ENCODE data around the gene EXOC4.

EXOC4 gene

GRCh38 chr7:133829336-133829897, 576.5 kb downstream of the EXOC4 start:
- DNase-seq (ENCODE audit: low read depth) = no peak

DNA sequence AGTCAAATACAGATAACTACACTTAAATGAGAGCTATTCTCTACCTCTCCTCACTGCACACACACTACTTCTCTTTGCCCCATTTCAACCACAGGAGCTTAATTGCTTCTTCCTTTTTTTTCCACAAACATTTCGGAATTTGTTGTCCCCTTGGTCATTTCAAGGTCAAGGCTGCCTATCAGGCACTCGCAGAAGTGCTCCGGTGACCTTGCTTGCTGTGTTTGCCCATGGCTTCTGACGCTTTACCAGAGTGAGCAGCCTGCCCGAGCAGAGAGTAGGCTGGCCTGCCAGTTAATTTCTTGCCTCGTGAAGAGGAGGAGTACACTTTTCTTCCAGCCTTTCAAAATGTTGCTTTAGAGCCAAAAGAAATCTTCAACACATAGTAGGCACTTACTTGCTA, 577.2 kb downstream of the EXOC4 start:
- DNase-seq (ENCODE audit: low read depth) = no peak

DNA sequence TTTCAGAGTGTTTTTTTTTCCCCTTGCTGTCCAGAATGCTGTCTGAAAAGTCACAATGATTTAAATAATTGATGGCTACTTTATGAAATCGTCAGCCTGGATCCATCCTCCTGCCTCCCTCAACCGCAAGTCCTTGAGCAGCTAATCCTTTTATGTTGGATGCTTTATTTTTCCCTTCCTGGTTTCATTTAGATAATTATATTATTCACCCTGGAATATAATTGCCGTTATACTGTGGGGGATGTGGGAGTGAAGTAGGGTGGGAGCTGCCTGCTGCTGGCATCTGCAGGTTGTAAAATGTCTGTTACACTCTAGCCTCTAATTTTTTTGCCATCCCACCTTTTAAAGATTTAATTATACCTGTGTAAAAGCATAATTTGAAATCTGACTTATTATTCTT, 583.8 kb downstream of the EXOC4 start:
- no peak for DNase-seq (ENCODE audit: low read depth)

GRCh38 chr7:133837224-133837623, 584.3 kb downstream of the EXOC4 start:
- no peak for DNase-seq (ENCODE audit: low read depth)

GRCh38 chr7:133839121-133839520, 586.2 kb downstream of the EXOC4 start:
- DNase-seq (ENCODE audit: low read depth) = no peak

- DNase-seq (ENCODE audit: low read depth) = no peak
Observed at GRCh38 chr7:133843341-133843740, 590.5 kb downstream of the EXOC4 start.

GRCh38 chr7:133845005-133845404, 592.1 kb downstream of the EXOC4 start:
- no peak for DNase-seq (ENCODE audit: low read depth)

DNA sequence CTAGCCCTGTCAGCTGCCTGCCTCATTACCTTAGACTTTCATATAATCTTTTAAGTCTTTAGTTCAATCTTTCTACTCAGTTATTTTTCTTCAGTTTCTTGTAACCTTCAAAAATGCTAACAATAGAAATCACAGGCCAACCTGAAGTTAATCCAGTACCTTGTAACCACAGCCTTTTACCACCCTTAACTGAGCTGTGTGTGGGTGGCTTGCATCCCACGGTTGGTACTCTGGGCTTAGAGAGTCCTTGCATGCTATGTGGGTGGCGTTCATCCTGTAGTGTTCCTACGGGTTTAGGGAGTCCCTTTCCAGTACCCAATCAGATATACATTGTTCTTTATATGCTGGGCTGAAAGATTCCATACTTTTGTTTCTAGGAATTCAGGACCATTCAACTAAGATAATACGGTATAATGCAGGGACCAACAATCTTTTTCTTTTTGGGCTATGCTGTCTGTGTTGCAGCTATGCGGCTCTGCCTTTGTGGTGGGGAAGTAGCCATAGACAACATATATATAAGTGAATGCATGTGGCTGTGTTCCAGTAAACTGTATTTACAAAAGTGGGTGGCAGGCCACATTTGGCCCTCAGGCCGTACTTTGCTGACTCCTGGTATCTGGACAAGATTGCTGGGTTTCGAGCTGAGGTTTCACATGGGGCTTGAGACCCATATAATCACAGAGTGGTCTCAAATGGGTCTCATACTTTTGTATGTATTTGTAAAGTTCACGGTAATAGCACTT, 593.5 kb downstream of the EXOC4 start:
- DNase-seq (ENCODE audit: low read depth) = no peak

GRCh38 chr7:133850497-133851280, 597.8 kb downstream of the EXOC4 start:
- DNase-seq (ENCODE audit: low read depth) = no peak

- DNase-seq (ENCODE audit: low read depth) = no peak
Observed at GRCh38 chr7:133851411-133851810, 598.5 kb downstream of the EXOC4 start.

DNA sequence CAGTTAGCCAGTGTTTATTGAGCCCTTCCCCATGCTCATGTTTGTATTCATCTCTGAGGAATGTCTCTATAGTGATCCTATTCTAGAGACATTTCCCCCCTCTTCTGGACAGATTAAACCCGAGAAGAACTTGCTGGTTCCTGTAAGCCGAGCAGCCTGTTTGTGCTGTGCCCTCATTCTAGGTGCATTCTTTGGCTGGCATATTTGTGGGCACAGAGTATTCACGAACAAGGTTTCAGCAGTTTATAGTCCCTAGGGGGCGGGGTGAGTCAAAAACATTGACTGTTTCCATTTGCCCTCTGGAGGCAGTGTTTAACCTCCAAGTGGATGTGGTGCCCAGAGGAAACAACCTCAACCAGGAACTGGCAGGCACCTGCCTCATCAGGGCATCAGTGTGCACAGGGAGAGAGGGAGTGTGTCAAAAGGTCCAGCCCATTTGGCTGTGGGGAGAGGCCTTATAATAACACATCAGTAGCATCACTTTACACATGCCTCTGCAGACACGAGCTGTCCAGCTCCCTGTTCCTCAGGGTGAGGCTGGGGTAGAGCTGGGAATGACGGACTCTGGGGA, 600.9 kb downstream of the EXOC4 start:
- no peak for DNase-seq (ENCODE audit: low read depth)

DNA sequence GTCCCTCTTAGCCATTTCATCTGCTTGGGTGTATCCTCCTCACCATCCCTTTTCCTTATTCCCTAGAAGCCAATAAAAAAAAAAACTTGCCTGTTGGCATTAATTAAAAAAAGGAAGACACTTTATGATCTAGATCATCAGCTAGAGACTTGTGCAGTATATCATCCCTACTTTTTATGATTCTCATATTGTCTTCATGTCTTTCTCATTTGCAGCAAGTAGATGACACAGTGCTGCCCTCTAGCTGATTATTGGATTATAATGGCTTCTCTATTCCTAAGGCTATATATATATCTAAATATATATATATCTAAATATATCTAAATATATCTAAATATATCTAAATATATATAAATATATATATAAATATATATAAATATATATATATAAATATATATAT, 601.9 kb downstream of the EXOC4 start:
- no peak for DNase-seq (ENCODE audit: low read depth)

DNA sequence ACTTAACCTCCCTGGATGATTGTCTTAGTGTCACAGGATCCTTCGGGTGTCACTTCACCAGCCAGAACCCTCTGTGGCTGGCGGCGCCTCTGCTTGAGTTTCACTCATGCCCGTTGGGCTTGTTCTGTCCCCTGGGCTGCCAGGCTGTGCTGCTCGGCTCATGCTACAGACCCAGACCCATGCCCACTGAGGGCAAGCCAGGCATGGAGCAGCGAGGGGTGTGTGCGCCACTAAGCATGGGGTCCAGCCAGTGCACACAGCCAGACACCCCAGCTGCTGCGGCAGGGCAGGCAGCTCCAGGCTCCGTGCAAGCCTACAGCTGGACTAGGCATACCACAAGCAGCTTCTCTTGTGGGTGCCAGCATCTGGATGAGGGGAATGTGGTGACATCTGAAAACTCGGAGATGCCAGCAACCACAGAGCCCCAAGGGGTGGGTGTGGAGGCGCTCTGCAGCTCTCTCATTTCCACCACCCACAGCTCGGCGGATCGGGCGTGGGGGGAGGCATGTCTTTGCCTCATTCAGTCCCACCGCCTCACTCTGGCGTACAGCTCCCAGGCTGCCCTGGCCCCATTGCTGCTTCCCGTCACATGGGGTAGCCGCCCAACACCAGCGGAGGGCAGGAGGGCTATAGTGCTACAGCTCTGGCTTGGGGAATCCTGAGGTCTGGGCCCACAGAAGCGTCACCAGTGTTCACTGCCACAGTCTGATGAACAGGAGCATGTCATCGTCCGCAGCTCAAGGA, 604.7 kb downstream of the EXOC4 start:
- DNase-seq (ENCODE audit: low read depth) = no peak

GRCh38 chr7:133858311-133858710, 605.4 kb downstream of the EXOC4 start:
- no peak for DNase-seq (ENCODE audit: low read depth)

DNA sequence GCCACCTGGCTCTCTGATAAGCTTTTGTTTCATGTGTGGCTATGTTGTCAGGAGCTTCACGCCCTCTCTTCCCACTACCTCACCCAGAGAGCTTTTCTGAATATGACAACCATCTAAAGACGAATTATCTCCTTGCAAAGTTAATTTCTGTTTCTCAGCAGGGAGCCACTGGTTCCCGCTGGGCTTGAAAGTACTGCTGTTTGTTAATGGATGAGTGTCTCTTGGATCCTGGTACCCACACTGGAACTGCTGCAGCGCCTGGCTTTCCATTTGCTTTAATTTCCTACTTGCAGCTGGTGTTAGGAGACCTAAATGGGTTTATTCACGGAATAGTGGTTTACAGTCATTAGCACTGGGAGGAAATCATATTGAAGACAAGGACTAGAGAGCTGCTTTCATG, 606.4 kb downstream of the EXOC4 start:
- no peak for DNase-seq (ENCODE audit: low read depth)

GRCh38 chr7:133859871-133860450, 607.1 kb downstream of the EXOC4 start:
- no peak for DNase-seq (ENCODE audit: low read depth)

GRCh38 chr7:133860628-133861335, 607.9 kb downstream of the EXOC4 start:
- no peak for DNase-seq (ENCODE audit: low read depth)

- DNase-seq (ENCODE audit: low read depth) = no peak
Observed at GRCh38 chr7:133861876-133862275, 609.0 kb downstream of the EXOC4 start.

GRCh38 chr7:133863362-133864061, 610.6 kb downstream of the EXOC4 start:
- no peak for DNase-seq (ENCODE audit: low read depth)

GRCh38 chr7:133869556-133869955, 616.7 kb downstream of the EXOC4 start:
- no peak for DNase-seq (ENCODE audit: low read depth)

DNA sequence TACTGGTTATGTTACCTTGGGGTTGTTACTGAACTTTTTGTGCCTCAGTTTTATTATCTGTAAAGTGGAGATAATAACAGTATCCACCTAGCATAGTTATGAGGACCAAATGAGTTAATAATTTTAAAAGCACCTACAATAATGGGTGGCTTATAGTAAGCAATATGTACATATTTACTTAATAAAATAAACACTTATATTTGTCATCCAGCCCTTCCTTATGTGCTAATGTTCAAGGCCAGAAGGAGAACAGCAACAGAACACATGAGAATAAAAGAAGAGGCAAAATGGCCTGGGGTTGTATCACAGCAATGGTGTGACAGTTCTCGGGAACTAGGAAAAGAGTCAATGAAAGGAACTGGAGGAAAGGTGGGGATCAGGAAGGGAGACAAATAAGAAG, 618.9 kb downstream of the EXOC4 start:
- DNase-seq (ENCODE audit: low read depth) = no peak
